Measurements from ENCODE around the gene WDR64. TPM values are rescaled to one million over a fixed set of nuclear protein-coding genes. Genes with fewer than 3 reads are reported as not detected.

WDR64 gene
- total and polyA plus RNA-seq, 2 of the 4 experiments (the other 2 are of a cell fraction) = not detected

- H3K9me1 ChIP-seq (ENCODE audit: insufficient read depth, low read length) = no peaks in the 10 kb centered on the region
- no peak overlapping the region for H2BK15ac ChIP-seq (ENCODE audit: low read depth, low read length)
- H3K9me3 ChIP-seq (ENCODE audit: control insufficient read depth, insufficient read depth, low read length) = no peaks in the 10 kb centered on the region
- no peak overlapping the region for H4K5ac ChIP-seq (ENCODE audit: low read depth, low read length)
- H3K27ac ChIP-seq (ENCODE audit: insufficient read depth, low read length) = no peak overlapping the region
- H2BK20ac ChIP-seq (ENCODE audit: low read depth, low read length) = no peak overlapping the region
- no peak overlapping the region for H2BK120ac ChIP-seq (ENCODE audit: low read depth, low read length)
- DNase-seq = no peak
- H3K23ac ChIP-seq (ENCODE audit: low read depth, low read length) = no peak overlapping the region
- in situ Hi-C loops (cut with MboI; ENCODE audit: low sequenced_read_pairs) = no loop called here
- no peak overlapping the region for H2BK5ac ChIP-seq (ENCODE audit: low read depth, low read length, poor library complexity, severe bottlenecking)
- no peaks in the 10 kb centered on the region for H3K36me3 ChIP-seq (ENCODE audit: control insufficient read depth, insufficient read depth, low read length)
- H3K9ac ChIP-seq (ENCODE audit: low read depth, low read length) = no peak overlapping the region
- TF ChIP-seq MXI1 (IDR thresholded peaks at IDR 0.05; ENCODE audit: borderline replicate concordance, low read depth, low read length) (no peak), RAD21 (IDR thresholded peaks at IDR 0.05; ENCODE audit: low read length) (no peak), SMC3 (IDR thresholded peaks at IDR 0.05; ENCODE audit: low read depth, low read length) (no peak), BHLHE40 (IDR thresholded peaks at IDR 0.05; ENCODE audit: low read depth, low read length) (no peak), RFX5 (IDR thresholded peaks at IDR 0.05; ENCODE audit: low read depth, low read length) (no peak), MAFK (IDR thresholded peaks at IDR 0.05; ENCODE audit: low read depth, low read length) (no peak), NFE2L2 (IDR thresholded peaks at IDR 0.05; ENCODE audit: low read depth, low read length) (no peak), CTCF (conservative IDR thresholded peaks at IDR 0.05; ENCODE audit: low read depth, low read length) (no peak), RCOR1 (IDR thresholded peaks at IDR 0.05; ENCODE audit: insufficient replicate concordance, low read length) (no peak), POLR2A (IDR thresholded peaks at IDR 0.05; ENCODE audit: low read depth, low read length) (no peak), CEBPB (IDR thresholded peaks at IDR 0.05; ENCODE audit: low read depth, low read length) (no peak), FOS (IDR thresholded peaks at IDR 0.05; ENCODE audit: low read depth, low read length) (no peak), CHD1 (IDR thresholded peaks at IDR 0.05; ENCODE audit: low read depth, low read length) (no peak)
- TF ChIP-seq, protein P1, sequence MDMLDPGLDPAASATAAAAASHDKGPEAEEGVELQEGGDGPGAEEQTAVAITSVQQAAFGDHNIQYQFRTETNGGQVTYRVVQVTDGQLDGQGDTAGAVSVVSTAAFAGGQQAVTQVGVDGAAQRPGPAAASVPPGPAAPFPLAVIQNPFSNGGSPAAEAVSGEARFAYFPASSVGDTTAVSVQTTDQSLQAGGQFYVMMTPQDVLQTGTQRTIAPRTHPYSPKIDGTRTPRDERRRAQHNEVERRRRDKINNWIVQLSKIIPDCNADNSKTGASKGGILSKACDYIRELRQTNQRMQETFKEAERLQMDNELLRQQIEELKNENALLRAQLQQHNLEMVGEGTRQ (IDR thresholded peaks at IDR 0.05; ENCODE audit: low read depth, low read length) = no peak
- TF ChIP-seq, protein P2, sequence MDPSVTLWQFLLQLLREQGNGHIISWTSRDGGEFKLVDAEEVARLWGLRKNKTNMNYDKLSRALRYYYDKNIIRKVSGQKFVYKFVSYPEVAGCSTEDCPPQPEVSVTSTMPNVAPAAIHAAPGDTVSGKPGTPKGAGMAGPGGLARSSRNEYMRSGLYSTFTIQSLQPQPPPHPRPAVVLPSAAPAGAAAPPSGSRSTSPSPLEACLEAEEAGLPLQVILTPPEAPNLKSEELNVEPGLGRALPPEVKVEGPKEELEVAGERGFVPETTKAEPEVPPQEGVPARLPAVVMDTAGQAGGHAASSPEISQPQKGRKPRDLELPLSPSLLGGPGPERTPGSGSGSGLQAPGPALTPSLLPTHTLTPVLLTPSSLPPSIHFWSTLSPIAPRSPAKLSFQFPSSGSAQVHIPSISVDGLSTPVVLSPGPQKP (IDR thresholded peaks at IDR 0.05; ENCODE audit: borderline replicate concordance, low read depth, low read length) = no peak
- dilution Hi-C loops (cut with HindIII; ENCODE audit: low sequenced_read_pairs, unreplicated experiment) = no loop called here
- H3K14ac ChIP-seq (replicated peaks; ENCODE audit: low read depth, low read length) = no peak overlapping the region
- intact Hi-C loops (cut with micrococcal nuclease) = no loop called here
- H2AFZ ChIP-seq (replicated peaks; ENCODE audit: low read length, poor library complexity) = no peak overlapping the region
- no CpG with 5 or more reads among the region's 1 CpG for WGBS, 2 experiments (ENCODE audit: extremely low coverage in 2 of 2, insufficient read length in 1 of 2)
- H3K4me3 ChIP-seq (ENCODE audit: insufficient read depth, low read depth, low read length) = no peak overlapping the region
- H2AK5ac ChIP-seq (ENCODE audit: low read depth, low read length) = no peak overlapping the region
- ChIA-PET CTCF (interaction anchor here (0.7 kb wide), 1 partner anchor 14 kb away, joined by 3 read pairs; no protein-coding TSS in a partner anchor), POLR2A (ENCODE audit: unreplicated experiment) (no interaction called here)
- H3K79me1 ChIP-seq (ENCODE audit: low read depth in 1 of 2, low read length in 2 of 2) = no peaks in the 10 kb centered on the region
- H3K18ac ChIP-seq (ENCODE audit: low read depth, low read length) = no peak overlapping the region
- H3K4ac ChIP-seq (ENCODE audit: low read depth, low read length) = no peak overlapping the region
- no peak overlapping the region for H3K4me2 ChIP-seq (ENCODE audit: low read depth, low read length)
- BruUV-seq (replicated peaks) = no TSS peak
- ATAC-seq (ENCODE audit: low read depth) = no peak
- H3K56ac ChIP-seq (ENCODE audit: extremely low read depth, insufficient read depth, low read length) = no peak overlapping the region
- peaks cover 2% of the 10 kb centered on the region; the same call in 1 of the 2 replicates for H3K27me3 ChIP-seq (ENCODE audit: control insufficient read depth, insufficient read depth, low read length)
- no peaks in the 10 kb centered on the region for H3K4me1 ChIP-seq (ENCODE audit: control insufficient read depth, insufficient read depth, low read length)
- H2AK9ac ChIP-seq (replicated peaks; ENCODE audit: low read depth, low read length, poor library complexity) = no peak overlapping the region
- no peaks in the 10 kb centered on the region for H4K20me1 ChIP-seq (ENCODE audit: insufficient read depth, low read length)
- H4K91ac ChIP-seq (ENCODE audit: insufficient read depth, low read depth, low read length) = no peak overlapping the region
- H4K8ac ChIP-seq (ENCODE audit: low read depth in 2 of 2, low read length in 2 of 2) = no peak overlapping the region
These were observed 22.8 kb downstream of the WDR64 start for GRCh38 chr1:241674805-241675384.
